ENCODE results near the gene LTC4S. TPM values are rescaled to one million over a fixed set of nuclear protein-coding genes. Genes with fewer than 3 reads are reported as not detected.
A peak's percentile ranks its signal among the peaks of the same experiment; 100 is the strongest.

The LTC4S gene
- total RNA-seq, 4 donors from 2014 or later = 7.5 to 8.8 (median 8.2) TPM; not detected in 1

DNA sequence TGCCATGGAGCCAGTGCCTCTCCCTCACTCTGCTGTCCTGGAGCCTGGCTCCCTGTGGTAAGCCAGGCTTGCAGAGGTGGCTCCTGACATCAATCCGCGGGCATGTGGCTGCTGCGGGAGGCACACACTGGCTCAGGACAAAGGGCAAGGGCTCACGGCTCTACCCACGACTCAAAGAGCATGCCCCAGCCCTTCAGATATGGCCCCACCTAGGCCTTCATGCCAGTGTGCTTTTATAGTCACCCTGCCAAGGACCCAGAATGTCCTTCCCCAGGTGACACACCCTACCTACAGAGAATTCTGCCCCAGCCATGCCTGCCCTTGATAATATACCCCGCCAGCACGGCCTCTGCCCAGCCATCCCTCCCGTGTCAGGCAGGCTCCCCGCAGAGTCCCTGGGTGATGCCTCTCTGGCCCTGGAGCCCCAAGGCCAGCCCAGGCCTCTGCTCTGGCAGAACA lies 11.3 kb downstream of the LTC4S start:
- no peak for ATAC-seq

DNA sequence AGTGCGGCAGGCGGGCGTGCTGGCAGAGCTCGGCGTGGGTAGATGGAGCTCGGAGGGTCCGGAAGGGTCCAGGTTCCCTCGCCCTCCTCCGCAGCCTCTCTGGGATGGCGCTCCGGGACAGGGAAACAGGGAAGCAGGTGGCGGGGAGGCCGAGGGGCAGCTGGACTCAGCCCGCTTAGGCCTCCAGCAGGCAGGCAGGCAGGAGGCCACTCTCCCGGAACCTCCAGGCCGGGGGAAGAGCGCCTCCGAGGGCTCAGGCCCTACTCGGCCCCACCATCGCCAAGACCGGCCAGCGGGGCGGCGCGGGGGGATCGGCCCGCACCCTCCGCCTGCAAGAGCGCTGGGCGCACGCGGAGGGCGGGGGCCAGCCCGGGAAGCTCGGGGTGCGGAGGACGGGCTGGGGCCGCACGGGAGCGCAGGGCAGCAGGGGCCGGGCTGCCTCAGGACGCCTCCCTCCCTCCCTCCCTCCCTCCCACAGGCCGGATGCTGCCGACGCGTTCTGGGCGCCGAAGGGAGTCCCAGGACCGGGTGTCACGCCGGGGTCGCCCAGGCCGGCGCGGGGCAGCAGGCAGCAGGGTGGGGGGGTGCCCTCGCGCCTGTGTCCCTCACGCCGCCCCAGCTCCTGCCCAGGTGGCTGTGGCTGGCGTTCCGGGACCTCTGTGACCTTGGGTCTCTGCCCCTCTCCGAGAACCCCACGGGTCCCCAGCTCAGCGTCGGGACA lies 11.9 kb downstream of the LTC4S start:
- H3K27me3 ChIP-seq = no peaks in the 10 kb centered on the region
- H3K4me3 ChIP-seq = peak overlapping the region; percentile 73 to 94
- peaks cover 0 to 13% of the 10 kb centered on the region in 2 donors for H3K36me3 ChIP-seq
- H3K27ac ChIP-seq = peak overlapping the region; percentile 86 to 99 (median 96)
- ATAC-seq = peak; percentile 41
- TF ChIP-seq POLR2A (IDR thresholded peaks at IDR 0.05) (peak in 1 of 2 donors; percentile 21), POLR2AphosphoS5 (IDR thresholded peaks at IDR 0.05) (no peak), EP300 (IDR thresholded peaks at IDR 0.05) (no peak)
- TF ChIP-seq, protein P1, sequence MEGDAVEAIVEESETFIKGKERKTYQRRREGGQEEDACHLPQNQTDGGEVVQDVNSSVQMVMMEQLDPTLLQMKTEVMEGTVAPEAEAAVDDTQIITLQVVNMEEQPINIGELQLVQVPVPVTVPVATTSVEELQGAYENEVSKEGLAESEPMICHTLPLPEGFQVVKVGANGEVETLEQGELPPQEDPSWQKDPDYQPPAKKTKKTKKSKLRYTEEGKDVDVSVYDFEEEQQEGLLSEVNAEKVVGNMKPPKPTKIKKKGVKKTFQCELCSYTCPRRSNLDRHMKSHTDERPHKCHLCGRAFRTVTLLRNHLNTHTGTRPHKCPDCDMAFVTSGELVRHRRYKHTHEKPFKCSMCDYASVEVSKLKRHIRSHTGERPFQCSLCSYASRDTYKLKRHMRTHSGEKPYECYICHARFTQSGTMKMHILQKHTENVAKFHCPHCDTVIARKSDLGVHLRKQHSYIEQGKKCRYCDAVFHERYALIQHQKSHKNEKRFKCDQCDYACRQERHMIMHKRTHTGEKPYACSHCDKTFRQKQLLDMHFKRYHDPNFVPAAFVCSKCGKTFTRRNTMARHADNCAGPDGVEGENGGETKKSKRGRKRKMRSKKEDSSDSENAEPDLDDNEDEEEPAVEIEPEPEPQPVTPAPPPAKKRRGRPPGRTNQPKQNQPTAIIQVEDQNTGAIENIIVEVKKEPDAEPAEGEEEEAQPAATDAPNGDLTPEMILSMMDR (IDR thresholded peaks at IDR 0.05) = peak in 1 of 4 experiments; percentile 17
- H3K4me1 ChIP-seq = peaks cover 0 to 64% (median 47%) of the 10 kb centered on the region in 3 donors
- H3K9me3 ChIP-seq = no peaks in the 10 kb centered on the region
- 0% methylated on average over 2 of the region's 65 CpGs; no CpG with 5 or more reads in 1 of the 2 donors for WGBS, 2 donors (ENCODE audit: low coverage in 1 of 2)

More for the DNA sequence above, 11.3 kb downstream of the LTC4S start:
- peak overlapping the region; percentile 73 to 94 for H3K4me3 ChIP-seq
- H3K27ac ChIP-seq = peak overlapping the region; percentile 86 to 99 (median 96)
- H3K36me3 ChIP-seq = peaks cover 0 to 19% of the 10 kb centered on the region in 2 donors
- TF ChIP-seq POLR2AphosphoS5 (IDR thresholded peaks at IDR 0.05) = no peak
- TF ChIP-seq, protein P1 (IDR thresholded peaks at IDR 0.05) = no peak
- no peak for TF ChIP-seq POLR2A (IDR thresholded peaks at IDR 0.05)
- TF ChIP-seq EP300 (IDR thresholded peaks at IDR 0.05) = no peak
- H3K27me3 ChIP-seq = no peaks in the 10 kb centered on the region
- H3K4me1 ChIP-seq = peaks cover 0 to 64% (median 47%) of the 10 kb centered on the region in 3 donors
- no peaks in the 10 kb centered on the region for H3K9me3 ChIP-seq
- WGBS, 2 donors (ENCODE audit: low coverage in 1 of 2) = 50% methylated on average over 2 of the region's 9 CpGs; no CpG with 5 or more reads in 1 of the 2 donors

DNA sequence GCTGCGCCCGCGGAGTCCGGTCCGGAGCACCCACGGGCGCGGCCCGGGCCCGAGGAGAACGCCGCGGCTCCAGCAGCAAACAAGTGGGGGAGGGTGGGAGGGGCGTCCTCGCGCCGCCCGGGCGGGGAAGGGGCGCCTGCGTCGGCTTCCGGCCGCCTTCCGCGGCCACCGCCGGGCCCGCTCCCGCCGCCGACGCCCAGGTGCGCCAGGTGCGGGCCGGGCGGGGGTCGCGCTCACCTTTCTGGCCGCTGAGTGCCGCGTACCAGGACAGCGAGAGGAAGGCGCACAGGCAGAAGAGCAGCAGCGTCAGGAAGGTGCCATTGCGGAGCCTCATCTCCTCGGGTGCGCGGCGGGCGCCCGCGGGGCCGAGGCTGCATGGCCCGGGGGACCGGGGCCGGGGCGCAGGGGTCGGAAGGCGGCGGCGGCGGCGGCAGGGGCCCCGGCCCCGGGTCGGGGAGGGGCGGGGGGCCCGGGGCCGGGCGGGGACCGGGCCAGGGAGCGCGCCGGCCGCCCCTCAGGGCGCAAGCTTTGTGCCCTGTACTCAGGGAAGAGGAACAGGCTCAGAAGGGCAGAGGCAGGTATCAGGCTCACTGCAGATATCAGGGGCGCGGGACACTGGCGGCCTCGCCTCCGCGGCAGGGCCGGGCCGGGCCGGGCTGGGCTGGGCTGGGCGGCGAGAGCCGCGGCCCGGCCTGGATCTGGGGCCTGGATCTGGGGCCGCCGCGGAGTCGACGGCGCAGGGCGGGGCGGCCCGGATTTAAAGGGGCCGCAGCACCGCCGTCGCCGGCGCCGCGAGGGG lies 12.7 kb downstream of the LTC4S start, which contains the start of gene MGAT4B:
TSS of gene MGAT4B (minus strand) at position 617 of the 799 bp plus-strand sequence. CDS start at position 334, 283 bp downstream.
- WGBS, 2 donors (ENCODE audit: low coverage in 1 of 2) = no CpG with 5 or more reads among the region's 108 CpGs
- TF ChIP-seq POLR2A (IDR thresholded peaks at IDR 0.05) (peak; percentile 28 to 48), EP300 (IDR thresholded peaks at IDR 0.05) (no peak), POLR2AphosphoS5 (IDR thresholded peaks at IDR 0.05) (peak; percentile 46)
- TF ChIP-seq, protein P1 (IDR thresholded peaks at IDR 0.05) = no peak
- peaks cover 0 to 57% (median 45%) of the 10 kb centered on the region in 3 donors for H3K4me1 ChIP-seq
- H3K27ac ChIP-seq = peak within 1 kb of the TSS; percentile 86 to 99 (median 96)
- H3K36me3 ChIP-seq = peaks cover 0 to 6% of the 10 kb centered on the region in 2 donors
- H3K4me3 ChIP-seq = peak within 1 kb of the TSS; percentile 73 to 94
- no peaks in the 10 kb centered on the region for H3K9me3 ChIP-seq
- H3K27me3 ChIP-seq = no peaks in the 10 kb centered on the region
- peak; percentile 93 for ATAC-seq

GRCh38 chr5:179812135-179812825 lies 18.5 kb downstream of the LTC4S start:
- Histone ChIP-seq H3K4me3 (no peak overlapping the region), H3K4me1 (peaks cover 0 to 25% (median 14%) of the 10 kb centered on the region in 3 donors), H3K27me3 (no peaks in the 10 kb centered on the region), H3K36me3 (peaks cover 0 to 23% of the 10 kb centered on the region in 2 donors), H3K27ac (no peak overlapping the region), H3K9me3 (no peaks in the 10 kb centered on the region)
- TF ChIP-seq, protein P1 (IDR thresholded peaks at IDR 0.05) = no peak
- TF ChIP-seq POLR2A (IDR thresholded peaks at IDR 0.05) (no peak), POLR2AphosphoS5 (IDR thresholded peaks at IDR 0.05) (no peak)
- ATAC-seq = no peak
- WGBS, 2 donors (ENCODE audit: low coverage in 1 of 2) = 84 to 100% methylated on average over 1 to 12 of the region's 27 CpGs
